HFF-Myc (cell line): ENCODE measurements around the gene PTCH1.

ENCODE experiments used
- DNase-seq: peaks from one replicate; pipeline ENCODE4 v3.0.0-alpha.2; 2011; ENCODE audit warnings: low read depth; ENCODE audit errors: extremely low read depth
- H3K4me3 ChIP-seq: replicated peaks from 2 replicates; pipeline ENCODE4 v1.5.1; 2011; ENCODE audit warnings: low read depth, mild to moderate bottlenecking, control low read depth, low read length
- CTCF ChIP-seq: IDR thresholded peaks from 2 replicates; pipeline ENCODE4 v1.5.1; 2012; ENCODE audit warnings: mild to moderate bottlenecking, low read depth, low read length, control low read depth; ENCODE audit errors: missing control alignments

The PTCH1 gene

GRCh38 chr9:95508968-95509850 lies 7.6 kb downstream of the PTCH1 start:
- no peak for TF ChIP-seq CTCF
- peak; percentile 84 for DNase-seq
- peak overlapping the region; percentile 62 for H3K4me3 ChIP-seq

- peak overlapping the region; percentile 62 for H3K4me3 ChIP-seq
- TF ChIP-seq CTCF, result no peak
- no peak for DNase-seq
Measured at GRCh38 chr9:95508242-95508967, 8.4 kb downstream of the PTCH1 start.

GRCh38 chr9:95507464-95508241 lies 9.1 kb downstream of the PTCH1 start:
- DNase-seq, result no peak
- TF ChIP-seq CTCF, result no peak
- peak overlapping the region; percentile 62 for H3K4me3 ChIP-seq

GRCh38 chr9:95506678-95507463 lies 9.9 kb downstream of the PTCH1 start:
- TF ChIP-seq CTCF, result no peak
- no peak for DNase-seq
- H3K4me3 ChIP-seq, result peak overlapping the region; percentile 62

- TF ChIP-seq CTCF, result no peak
- no peak for DNase-seq
- peak overlapping the region; percentile 62 for H3K4me3 ChIP-seq
Measured at GRCh38 chr9:95506428-95506677, 10.4 kb downstream of the PTCH1 start.
